Type B pancreatic cell (in vitro differentiated cells): Measurements from ENCODE around the gene BBX. TPM values are rescaled to one million over a fixed set of nuclear protein-coding genes. Genes with fewer than 3 reads are reported as not detected.
"Not testable (repeated sequence)": the region's sequence is repeated elsewhere in the genome, so short reads cannot be mapped to it uniquely, and the experiment has no call there.

ENCODE experiments used
- DNase-seq: peaks from one replicate; pipeline ENCODE4 v3.0.0; 2021; ENCODE audit warnings: mixed read lengths; ENCODE audit not compliant: unreplicated experiment; ENCODE audit errors: extremely low spot score
- H3K27ac Mint-ChIP-seq: 2 replicates; pipeline ENCODE4 v1.8.0; 2021; ENCODE audit warnings: mild to moderate bottlenecking, mixed read lengths
- H3K27me3 Mint-ChIP-seq: 2 replicates; pipeline ENCODE4 v1.8.0; 2021; ENCODE audit warnings: mixed read lengths
- H3K36me3 Mint-ChIP-seq: 2 replicates; pipeline ENCODE4 v1.8.0; 2021; ENCODE audit warnings: mixed read lengths
- H3K4me1 Mint-ChIP-seq: one replicate; pipeline ENCODE4 v1.8.0; 2021; ENCODE audit warnings: mixed read lengths; ENCODE audit not compliant: unreplicated experiment
- H3K4me3 Mint-ChIP-seq: 2 replicates; pipeline ENCODE4 v1.8.0; 2021; ENCODE audit warnings: mild to moderate bottlenecking, mixed read lengths
- H3K9me3 Mint-ChIP-seq: 2 replicates; pipeline ENCODE4 v1.8.0; 2021; ENCODE audit warnings: mixed read lengths
- total RNA-seq: library from RNA; stranded (reverse); gene quantifications from 2 replicates; pipeline ENCODE4 v1.2.1, GENCODE V29; 2021; ENCODE audit warnings: low replicate concordance
- TF ChIP-seq, protein P1 (sequence below): fragments of 200-600 bp; sonication (generic); conservative IDR thresholded peaks from 2 replicates; pipeline ENCODE4 v1.5.0; 2021; ENCODE audit warnings: antibody characterized with exemption, mild to moderate bottlenecking

The BBX gene
- total RNA-seq, 1 donor from 2014 or later, result 52.8 TPM

DNA sequence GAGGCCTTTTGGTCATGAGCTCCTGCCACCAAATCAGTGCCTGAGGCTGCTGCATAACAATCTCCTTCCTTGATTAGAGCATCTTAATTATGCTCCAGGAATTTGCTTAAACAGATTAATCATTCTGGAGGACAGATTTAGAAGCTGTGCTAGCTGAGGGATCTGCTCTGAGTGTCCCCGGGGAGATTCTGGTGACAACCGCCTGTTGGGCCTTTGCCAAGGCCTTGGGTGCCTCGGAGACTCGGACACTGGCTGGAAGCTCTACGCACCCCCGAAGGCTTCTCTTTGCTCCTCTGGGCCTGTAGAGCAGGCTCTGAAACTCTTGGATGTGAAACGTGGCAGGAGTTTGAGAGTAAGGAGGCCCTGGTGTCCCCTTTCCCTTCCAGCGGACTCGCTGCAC, 304.0 kb downstream of the BBX start:
- Mint-ChIP-seq H3K36me3 (no peaks in the 10 kb centered on the region), H3K27me3 (no peaks in the 10 kb centered on the region), H3K9me3 (peaks cover 3% of the 10 kb centered on the region), H3K27ac (no peak overlapping the region), H3K4me3 (no peak overlapping the region), H3K4me1 (peaks cover 17% of the 10 kb centered on the region)
- no peak for DNase-seq
- TF ChIP-seq, protein P1, sequence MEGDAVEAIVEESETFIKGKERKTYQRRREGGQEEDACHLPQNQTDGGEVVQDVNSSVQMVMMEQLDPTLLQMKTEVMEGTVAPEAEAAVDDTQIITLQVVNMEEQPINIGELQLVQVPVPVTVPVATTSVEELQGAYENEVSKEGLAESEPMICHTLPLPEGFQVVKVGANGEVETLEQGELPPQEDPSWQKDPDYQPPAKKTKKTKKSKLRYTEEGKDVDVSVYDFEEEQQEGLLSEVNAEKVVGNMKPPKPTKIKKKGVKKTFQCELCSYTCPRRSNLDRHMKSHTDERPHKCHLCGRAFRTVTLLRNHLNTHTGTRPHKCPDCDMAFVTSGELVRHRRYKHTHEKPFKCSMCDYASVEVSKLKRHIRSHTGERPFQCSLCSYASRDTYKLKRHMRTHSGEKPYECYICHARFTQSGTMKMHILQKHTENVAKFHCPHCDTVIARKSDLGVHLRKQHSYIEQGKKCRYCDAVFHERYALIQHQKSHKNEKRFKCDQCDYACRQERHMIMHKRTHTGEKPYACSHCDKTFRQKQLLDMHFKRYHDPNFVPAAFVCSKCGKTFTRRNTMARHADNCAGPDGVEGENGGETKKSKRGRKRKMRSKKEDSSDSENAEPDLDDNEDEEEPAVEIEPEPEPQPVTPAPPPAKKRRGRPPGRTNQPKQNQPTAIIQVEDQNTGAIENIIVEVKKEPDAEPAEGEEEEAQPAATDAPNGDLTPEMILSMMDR, result no peak

GRCh38 chr3:107829185-107829584, 306.4 kb downstream of the BBX start:
- H3K9me3 Mint-ChIP-seq, result no peaks in the 10 kb centered on the region
- H3K36me3 Mint-ChIP-seq, result no peaks in the 10 kb centered on the region
- no peak for DNase-seq
- TF ChIP-seq, protein P1, result no peak
- H3K27ac Mint-ChIP-seq, result no peak overlapping the region
- peaks cover 9% of the 10 kb centered on the region for H3K4me1 Mint-ChIP-seq
- no peaks in the 10 kb centered on the region for H3K27me3 Mint-ChIP-seq
- H3K4me3 Mint-ChIP-seq, result no peak overlapping the region

- peaks cover 9% of the 10 kb centered on the region for H3K4me1 Mint-ChIP-seq
- TF ChIP-seq, protein P1, result no peak
- H3K36me3 Mint-ChIP-seq, result no peaks in the 10 kb centered on the region
- no peak overlapping the region for H3K4me3 Mint-ChIP-seq
- H3K27ac Mint-ChIP-seq, result no peak overlapping the region
- no peaks in the 10 kb centered on the region for H3K27me3 Mint-ChIP-seq
- H3K9me3 Mint-ChIP-seq, result no peaks in the 10 kb centered on the region
- no peak for DNase-seq
These were observed 308.8 kb downstream of the BBX start for GRCh38 chr3:107831590-107831989.

GRCh38 chr3:107833043-107833442, 310.3 kb downstream of the BBX start:
- Mint-ChIP-seq H3K9me3 (no peaks in the 10 kb centered on the region), H3K36me3 (no peaks in the 10 kb centered on the region), H3K4me1 (peaks cover 9% of the 10 kb centered on the region), H3K27ac (no peak overlapping the region), H3K27me3 (no peaks in the 10 kb centered on the region), H3K4me3 (no peak overlapping the region)
- TF ChIP-seq, protein P1, result no peak
- DNase-seq, result no peak

- peaks cover 9% of the 10 kb centered on the region for H3K4me1 Mint-ChIP-seq
- no peak for DNase-seq
- H3K27me3 Mint-ChIP-seq, result no peaks in the 10 kb centered on the region
- no peak overlapping the region for H3K27ac Mint-ChIP-seq
- H3K4me3 Mint-ChIP-seq, result no peak overlapping the region
- no peaks in the 10 kb centered on the region for H3K36me3 Mint-ChIP-seq
- no peaks in the 10 kb centered on the region for H3K9me3 Mint-ChIP-seq
- TF ChIP-seq, protein P1, result no peak
These were observed 311.1 kb downstream of the BBX start for GRCh38 chr3:107833722-107834416.

GRCh38 chr3:107835001-107835400, 312.2 kb downstream of the BBX start:
- H3K27ac Mint-ChIP-seq, DNase-seq, H3K4me1 Mint-ChIP-seq, H3K4me3 Mint-ChIP-seq, H3K27me3 Mint-ChIP-seq, H3K9me3 Mint-ChIP-seq, H3K36me3 Mint-ChIP-seq: not testable (repeated sequence)
